GM12801 (cell line): Measurements from ENCODE around the gene UBA7.

Experiments
- CTCF ChIP-seq: IDR thresholded peaks from one replicate; pipeline ENCODE4 v1.5.1; 2011; ENCODE audit warnings: control low read depth; ENCODE audit not compliant: insufficient read length; ENCODE audit errors: extremely low read depth

UBA7 gene

GRCh38 chr3:49786357-49787181 is 27.2 kb downstream of the UBA7 start, which contains the start of gene IP6K1:
Gene IP6K1 (minus strand): TSS chr3:49786542. CDS start chr3:49748040, 38,502 bp downstream.
- no peak for TF ChIP-seq CTCF

GRCh38 chr3:49785565-49786356 is 28.0 kb downstream of the UBA7 start:
- TF ChIP-seq CTCF, result no peak

GRCh38 chr3:49781415-49782199 is 32.1 kb downstream of the UBA7 start:
- TF ChIP-seq CTCF, result no peak

- TF ChIP-seq CTCF, result no peak
Measured at GRCh38 chr3:49780080-49780974, 33.4 kb downstream of the UBA7 start.

DNA sequence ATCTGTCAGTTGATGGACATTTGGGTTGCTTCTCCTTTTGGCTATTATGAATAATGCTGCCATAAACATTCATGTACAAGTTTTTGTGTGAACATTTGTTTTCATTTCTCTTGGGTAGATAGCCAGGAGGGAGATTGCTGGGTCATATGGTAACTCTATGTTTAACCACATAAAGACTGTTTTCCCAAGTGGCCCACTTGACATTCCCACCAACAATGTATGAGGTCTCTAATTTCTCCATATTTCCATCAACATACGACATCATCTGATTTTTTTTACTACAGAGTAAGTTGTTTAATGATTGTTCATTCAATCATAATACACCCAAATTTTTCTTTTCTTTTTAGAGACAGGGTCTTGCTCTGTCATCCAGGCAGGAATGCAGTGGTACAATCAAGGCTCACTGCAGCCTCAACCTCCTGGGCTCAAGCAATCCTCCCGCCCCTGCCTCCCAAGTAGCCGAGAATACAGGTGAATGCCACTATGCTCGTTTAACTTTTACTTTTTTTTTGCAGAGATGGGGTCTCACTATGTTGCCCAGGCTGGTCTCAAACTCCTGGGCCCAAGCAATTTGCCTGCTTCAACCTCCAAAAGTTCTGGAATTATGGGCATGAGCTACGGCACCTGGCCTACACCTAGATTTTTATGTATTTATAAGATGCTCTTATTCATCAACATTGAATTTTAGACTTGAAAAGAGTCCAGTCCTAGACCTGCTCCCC is 34.2 kb downstream of the UBA7 start:
- TF ChIP-seq CTCF, result no peak

- TF ChIP-seq CTCF, result no peak
Measured at GRCh38 chr3:49775538-49775937, 38.2 kb downstream of the UBA7 start.
